ENCODE data around the gene GRAPL.
"Not testable (repeated sequence)": the region's sequence is repeated elsewhere in the genome, so short reads cannot be mapped to it uniquely, and the experiment has no call there.

- TF ChIP-seq CTCF (conservative IDR thresholded peaks at IDR 0.05 in 1 of 2, IDR thresholded peaks at IDR 0.05 in 1 of 2; ENCODE audit: extremely low read depth in 1 of 2, insufficient read depth in 1 of 2, low read depth in 1 of 2, low read length in 2 of 2); EZH2 (IDR thresholded peaks at IDR 0.05; ENCODE audit: borderline replicate concordance, low read length): not testable (repeated sequence)
These were observed 3.7 kb downstream of the GRAPL start for GRCh38 chr17:19131108-19131507.
